Smooth muscle cell (in vitro differentiated cells): ENCODE measurements around the gene MRPS23. TPM values are rescaled to one million over a fixed set of nuclear protein-coding genes. Genes with fewer than 3 reads are reported as not detected.

Source experiments
- DNase-seq: peaks from one replicate; lab custom pipeline; 2025; ENCODE audit not compliant: unreplicated experiment; lab: John Stamatoyannopoulos, UW
- H2AFZ ChIP-seq: fragments of 200-600 bp; sonication (generic); 2 replicates; pipeline ENCODE4 v1.6.0; 2016; ENCODE audit warnings: antibody characterized with exemption, low read depth, mild to moderate bottlenecking
- H3F3A ChIP-seq: fragments of 200-600 bp; sonication (generic); 2 replicates; pipeline ENCODE4 v1.6.0; 2017; ENCODE audit warnings: antibody characterized with exemption, low read depth
- H3K27ac ChIP-seq: fragments of 200-600 bp; sonication (generic); 2 replicates; pipeline ENCODE4 v1.5.1; 2016; ENCODE audit warnings: low read depth, mild to moderate bottlenecking
- H3K27me3 ChIP-seq: fragments of 200-600 bp; sonication (generic); 2 replicates; pipeline ENCODE4 v1.6.1; 2016; ENCODE audit warnings: low read depth, mild to moderate bottlenecking
- H3K36me3 ChIP-seq: fragments of 200-600 bp; sonication (generic); 2 replicates; pipeline ENCODE4 v1.5.1; 2016; ENCODE audit warnings: low read depth
- H3K4me1 ChIP-seq: fragments of 200-600 bp; sonication (generic); 2 replicates; pipeline ENCODE4 v1.5.1; 2016; ENCODE audit warnings: low read depth
- H3K4me2 ChIP-seq: fragments of 200-600 bp; sonication (generic); 2 replicates; pipeline ENCODE4 v1.6.0; 2016; ENCODE audit warnings: mild to moderate bottlenecking
- H3K4me3 ChIP-seq: fragments of 200-600 bp; sonication (generic); 2 replicates; pipeline ENCODE4 v1.5.1; 2016; ENCODE audit warnings: mild to moderate bottlenecking
- H3K79me2 ChIP-seq: fragments of 200-600 bp; sonication (generic); 2 replicates; pipeline ENCODE4 v1.6.0; 2016; ENCODE audit warnings: low read depth, mild to moderate bottlenecking
- H3K9ac ChIP-seq: fragments of 200-600 bp; sonication (generic); 2 replicates; pipeline ENCODE4 v1.6.0; 2016; ENCODE audit warnings: low read depth
- H3K9me3 ChIP-seq: fragments of 200-600 bp; sonication (generic); replicated peaks from 2 replicates; pipeline ENCODE4 v1.5.1; 2016; ENCODE audit warnings: low read depth
- H4K20me1 ChIP-seq: fragments of 200-600 bp; sonication (generic); 2 replicates; pipeline ENCODE4 v1.6.0; 2016; ENCODE audit warnings: low read depth
- CTCF ChIP-seq: fragments of 200-600 bp; sonication (generic); IDR thresholded peaks from 2 replicates; pipeline ENCODE4 v1.5.1; 2017; ENCODE audit warnings: borderline replicate concordance, mild to moderate bottlenecking, antibody characterized with exemption; ENCODE audit not compliant: insufficient read depth, poor library complexity, severe bottlenecking
- WGBS: methylation state at CpG from one replicate; pipeline ENCODE4 v1.1.7; 2016; ENCODE audit warnings: low lambda C conversion rate; 5-methylcytosine and 5-hydroxymethylcytosine counted together
- polyA plus RNA-seq: library from polyadenylated mRNA; unstranded; fragments of >200 nt; fragmentation: Nextera tagmentation; extraction: Ambion mirVana; gene quantifications from 2 replicates; pipeline ENCODE4 v1.2.1, GENCODE V29; 2016
- total RNA-seq: library from RNA; depleted of rRNA; stranded (reverse); fragments of >200 nt; gene quantifications from 2 replicates; pipeline ENCODE4 v1.2.3, GENCODE V29; 2014

Gene MRPS23
- total and polyA plus RNA-seq, 2 experiments from 2014 or later = 32.3 to 48.4 TPM

GRCh38 chr17:57861000-57861789 lies 11.4 kb upstream of the MRPS23 start:
- H2AFZ ChIP-seq = peak overlapping the region; percentile 7
- H3K27ac ChIP-seq = peak overlapping the region; percentile 77

GRCh38 chr17:57860414-57860999 lies 10.7 kb upstream of the MRPS23 start:
- peak overlapping the region; percentile 77 for H3K27ac ChIP-seq
- no peaks in the 10 kb centered on the region for H4K20me1 ChIP-seq
- H3K79me2 ChIP-seq = no peaks in the 10 kb centered on the region
- peaks cover 26% of the 10 kb centered on the region for H3K4me1 ChIP-seq
- peak overlapping the region; percentile 93 for H3K4me2 ChIP-seq
- no peaks in the 10 kb centered on the region for H3K27me3 ChIP-seq
- peak overlapping the region; percentile 4 for H3K9ac ChIP-seq
- no peak for DNase-seq
- H3K9me3 ChIP-seq = no peaks in the 10 kb centered on the region
- H3K36me3 ChIP-seq = no peaks in the 10 kb centered on the region
- peaks cover 18% of the 10 kb centered on the region for H3F3A ChIP-seq
- TF ChIP-seq CTCF = no peak
- 68% methylated on average over 6 of the region's 6 CpGs for WGBS
- no peak overlapping the region for H2AFZ ChIP-seq
- H3K4me3 ChIP-seq = peak overlapping the region; percentile 49

More at GRCh38 chr17:57861000-57861789, 11.4 kb upstream of the MRPS23 start:
- peak overlapping the region; percentile 93 for H3K4me2 ChIP-seq
- peaks cover 18% of the 10 kb centered on the region for H3F3A ChIP-seq
- H3K36me3 ChIP-seq = no peaks in the 10 kb centered on the region
- TF ChIP-seq CTCF = no peak
- no peaks in the 10 kb centered on the region for H3K27me3 ChIP-seq
- H3K4me3 ChIP-seq = peak overlapping the region; percentile 49
- H3K4me1 ChIP-seq = peaks cover 26% of the 10 kb centered on the region
- peak overlapping the region; percentile 69 for H3K9ac ChIP-seq
- H4K20me1 ChIP-seq = no peaks in the 10 kb centered on the region
- no peak for DNase-seq
- WGBS = 3% methylated on average over 33 of the region's 34 CpGs
- no peaks in the 10 kb centered on the region for H3K79me2 ChIP-seq
- no peaks in the 10 kb centered on the region for H3K9me3 ChIP-seq

DNA sequence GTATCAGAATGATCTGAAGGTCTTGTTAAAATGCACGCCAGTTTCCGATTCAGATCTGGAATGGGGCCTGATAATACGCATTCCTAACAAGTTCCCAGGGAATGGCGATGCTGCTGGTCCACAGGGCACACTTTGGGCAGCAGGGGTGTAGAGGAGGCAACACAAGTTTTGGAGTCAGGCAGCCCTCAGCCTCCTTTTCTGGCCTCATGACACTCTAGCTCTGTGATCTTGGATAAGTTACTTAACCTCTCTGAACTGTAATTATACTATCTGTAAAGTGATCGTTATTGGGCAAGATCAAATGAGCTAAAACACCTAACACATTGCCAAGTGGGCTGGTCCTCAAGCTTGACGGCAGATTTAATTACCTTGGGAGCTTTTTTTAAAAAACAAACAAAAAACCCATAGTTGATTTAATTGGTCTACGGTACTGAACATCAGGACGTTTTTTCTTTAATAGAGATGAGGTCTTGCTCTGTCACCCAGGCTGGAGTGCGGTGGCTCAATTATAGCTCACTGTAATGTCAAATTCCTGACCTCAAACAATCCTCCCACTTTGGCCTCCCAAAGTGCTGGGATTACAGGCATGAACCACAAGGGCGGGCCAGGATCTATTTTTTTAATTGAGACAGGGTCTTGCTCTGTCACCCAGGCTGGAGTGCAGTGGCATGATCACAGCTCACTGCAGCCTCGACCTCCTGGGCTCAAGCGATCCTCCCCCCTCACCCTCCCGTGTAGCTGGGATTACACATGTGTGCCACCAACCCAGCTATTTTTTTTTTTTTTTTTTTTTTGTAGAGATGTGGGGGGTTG lies 10.0 kb upstream of the MRPS23 start:
- H3K4me2 ChIP-seq = peak overlapping the region; percentile 8
- no peak for DNase-seq
- H3K79me2 ChIP-seq = no peaks in the 10 kb centered on the region
- no peak overlapping the region for H2AFZ ChIP-seq
- H3K4me1 ChIP-seq = peaks cover 26% of the 10 kb centered on the region
- H3F3A ChIP-seq = peaks cover 18% of the 10 kb centered on the region
- WGBS = 51% methylated on average over 13 of the region's 13 CpGs
- no peaks in the 10 kb centered on the region for H4K20me1 ChIP-seq
- peak overlapping the region; percentile 2 for H3K27ac ChIP-seq
- H3K36me3 ChIP-seq = no peaks in the 10 kb centered on the region
- no peak overlapping the region for H3K4me3 ChIP-seq
- no peaks in the 10 kb centered on the region for H3K27me3 ChIP-seq
- no peaks in the 10 kb centered on the region for H3K9me3 ChIP-seq
- no peak overlapping the region for H3K9ac ChIP-seq
- TF ChIP-seq CTCF = no peak
